ENCODE measurements around the gene MBD3.

DNA sequence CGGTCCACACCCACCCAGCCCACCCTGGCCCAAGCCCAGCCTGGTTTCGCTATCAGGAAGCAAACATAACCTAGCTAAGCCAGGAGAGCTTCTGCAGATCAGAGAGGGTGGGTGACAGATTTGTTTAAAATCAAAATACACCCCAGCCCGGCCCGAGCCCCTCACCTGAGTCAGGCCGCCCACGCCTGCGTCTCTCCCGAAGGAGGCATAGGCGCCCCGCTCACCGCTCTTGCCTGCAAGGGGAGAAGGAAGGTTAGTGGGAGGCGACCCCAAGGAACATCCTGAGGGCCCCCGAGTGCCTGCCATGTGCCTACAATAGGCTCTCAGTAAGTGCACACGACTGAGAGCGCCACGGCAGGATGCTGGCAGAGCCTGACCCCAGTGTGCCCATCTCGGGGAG lies 34.5 kb upstream of the MBD3 start:
- no peak for TF ChIP-seq POLR2A (IDR thresholded peaks at IDR 0.05)
- TF ChIP-seq, protein P1, sequence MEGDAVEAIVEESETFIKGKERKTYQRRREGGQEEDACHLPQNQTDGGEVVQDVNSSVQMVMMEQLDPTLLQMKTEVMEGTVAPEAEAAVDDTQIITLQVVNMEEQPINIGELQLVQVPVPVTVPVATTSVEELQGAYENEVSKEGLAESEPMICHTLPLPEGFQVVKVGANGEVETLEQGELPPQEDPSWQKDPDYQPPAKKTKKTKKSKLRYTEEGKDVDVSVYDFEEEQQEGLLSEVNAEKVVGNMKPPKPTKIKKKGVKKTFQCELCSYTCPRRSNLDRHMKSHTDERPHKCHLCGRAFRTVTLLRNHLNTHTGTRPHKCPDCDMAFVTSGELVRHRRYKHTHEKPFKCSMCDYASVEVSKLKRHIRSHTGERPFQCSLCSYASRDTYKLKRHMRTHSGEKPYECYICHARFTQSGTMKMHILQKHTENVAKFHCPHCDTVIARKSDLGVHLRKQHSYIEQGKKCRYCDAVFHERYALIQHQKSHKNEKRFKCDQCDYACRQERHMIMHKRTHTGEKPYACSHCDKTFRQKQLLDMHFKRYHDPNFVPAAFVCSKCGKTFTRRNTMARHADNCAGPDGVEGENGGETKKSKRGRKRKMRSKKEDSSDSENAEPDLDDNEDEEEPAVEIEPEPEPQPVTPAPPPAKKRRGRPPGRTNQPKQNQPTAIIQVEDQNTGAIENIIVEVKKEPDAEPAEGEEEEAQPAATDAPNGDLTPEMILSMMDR (IDR thresholded peaks at IDR 0.05), result no peak
- no peak for TF ChIP-seq POLR2AphosphoS5 (IDR thresholded peaks at IDR 0.05)
